K562 (cell line): ENCODE data around the gene SPATA6. TPM values are rescaled to one million over a fixed set of nuclear protein-coding genes. Genes with fewer than 3 reads are reported as not detected.

Source experiments
- ATAC-seq: fragments of 200-7000 bp; cut with Tn5 transposase; 3 replicates; pipeline ENCODE4 v1.9.1; 2020; ENCODE audit warnings: moderate library complexity
- BruUV-seq: library from RNA; stranded (reverse); fragments of 400-500 nt; replicated peaks from 2 replicates; lab custom pipeline; 2021; lab: Mats Ljungman, UMichigan
- CTCF ChIA-PET: fragments of 300-600 bp; formaldehyde crosslinking; extraction: SDS; loops from one replicate; lab custom pipeline; 2021; ENCODE audit warnings: low intra/inter-chr PET ratio; lab: Yijun Ruan, JAX
- POLR2A ChIA-PET: fragments of 300-600, 350-650 bp; sonication (Branson Sonifier 250); formaldehyde crosslinking; extraction: SDS; loops from one replicate; lab custom pipeline; 2021; ENCODE audit warnings: antibody characterized with exemption, inconsistent platforms; lab: Yijun Ruan, JAX
- DNase-seq, 4 experiments: peaks; one replicate each; pipeline versions ENCODE4 v3.0.0 to v3.0.0-alpha.2; 2011 to 2018; ENCODE audit warnings: low spot score in 3 of 4, mixed read lengths in 3 of 4; ENCODE audit errors: extremely low read depth in 1 of 4
- FAIRE-seq: peaks from 2 replicates; lab custom pipeline; 2011; peaks lifted over from hg19 to GRCh38; lab: Jason Lieb, UNC
- H2AFZ ChIP-seq: 2 replicates; pipeline ENCODE4 v1.6.0; 2011; ENCODE audit warnings: low read depth, low read length, control low read depth, inconsistent platforms
- H3K27ac ChIP-seq: fragments of 200-600 bp; 3 replicates; pipeline ENCODE4 v1.8.0; 2011; ENCODE audit warnings: low read depth, mild to moderate bottlenecking, control low read depth, inconsistent platforms, low read length, moderate library complexity, mixed read lengths; ENCODE audit errors: extremely low read depth
- H3K27me3 ChIP-seq, 2 experiments: fragments of 300-600 bp in 1 of 2; 2 replicates in 1 of 2; 3 replicates in 1 of 2; pipeline versions ENCODE4 v1.6.0 to v1.8.0; 2011; ENCODE audit warnings: inconsistent platforms in 2 of 2, low read length in 2 of 2, mild to moderate bottlenecking in 1 of 2, mixed read lengths in 1 of 2, moderate library complexity in 1 of 2; ENCODE audit not compliant: control insufficient read depth in 2 of 2, insufficient read depth in 2 of 2
- H3K36me3 ChIP-seq: fragments of 300-600 bp; 3 replicates; pipeline ENCODE4 v1.8.0; 2011; ENCODE audit warnings: mild to moderate bottlenecking, low read length, inconsistent platforms; ENCODE audit not compliant: control insufficient read depth, insufficient read depth
- H3K4me1 ChIP-seq, 2 experiments: fragments of 200-600 bp in 1 of 2; replicated peaks in 1 of 2; 2 replicates in 1 of 2; 3 replicates in 1 of 2; pipeline versions ENCODE4 v1.5.1 to v1.8.0; 2011; ENCODE audit warnings: inconsistent platforms in 2 of 2, low read length in 2 of 2, mild to moderate bottlenecking in 1 of 2, mixed read lengths in 1 of 2, moderate library complexity in 1 of 2; ENCODE audit not compliant: control insufficient read depth in 2 of 2, insufficient read depth in 2 of 2
- H3K4me2 ChIP-seq: 2 replicates; pipeline ENCODE4 v1.6.1; 2011; ENCODE audit warnings: low read length, control low read depth, inconsistent platforms, mixed read lengths; ENCODE audit not compliant: insufficient read depth
- H3K4me3 ChIP-seq: fragments of 200-600 bp; sonication (generic), shearing (Covaris generic); 2 replicates; pipeline ENCODE4 v1.5.1; 2016; ENCODE audit warnings: control low read depth, inconsistent platforms
- H3K79me2 ChIP-seq: fragments of 200-600 bp; 3 replicates; pipeline ENCODE4 v1.8.0; 2011; ENCODE audit warnings: low read length, inconsistent platforms; ENCODE audit not compliant: control insufficient read depth, insufficient read depth
- H3K9ac ChIP-seq, 2 experiments: 2 replicates each; pipeline versions ENCODE4 v1.6.0 to v1.6.1; 2011; ENCODE audit warnings: low read depth in 2 of 2, low read length in 2 of 2, control low read depth in 1 of 2, inconsistent platforms in 1 of 2, mild to moderate bottlenecking in 1 of 2, mixed read lengths in 1 of 2; ENCODE audit not compliant: insufficient read depth in 1 of 2
- H3K9me1 ChIP-seq: one replicate; pipeline ENCODE4 v1.6.0; 2011; ENCODE audit warnings: inconsistent platforms, mild to moderate bottlenecking, low read length, moderate library complexity; ENCODE audit not compliant: control insufficient read depth, insufficient read depth
- H3K9me3 ChIP-seq: replicated peaks from 2 replicates; pipeline ENCODE4 v1.5.1; 2011; ENCODE audit warnings: low read depth, low read length, inconsistent platforms; ENCODE audit not compliant: control insufficient read depth, insufficient read depth
- H4K20me1 ChIP-seq: replicated peaks from 2 replicates; pipeline ENCODE4 v1.6.1; 2011; ENCODE audit warnings: low read length, inconsistent platforms, mixed read lengths; ENCODE audit not compliant: control insufficient read depth, insufficient read depth
- KAT2B ChIP-seq: IDR thresholded peaks from one replicate; pipeline ENCODE4 v1.6.1; 2012; ENCODE audit warnings: low read depth, mild to moderate bottlenecking, control low read depth, inconsistent platforms, low read length, moderate library complexity
- NFYB ChIP-seq: IDR thresholded peaks from 2 replicates; pipeline ENCODE4 v1.6.1; 2011; ENCODE audit warnings: mild to moderate bottlenecking, moderate library complexity; ENCODE audit not compliant: insufficient read length; ENCODE audit errors: extremely low read depth
- NONO ChIP-seq, 2 experiments: fragments of 200-400 bp in 1 of 2; fragments of 450-650 bp in 1 of 2; formaldehyde crosslinking in 1 of 2; IDR thresholded peaks; 2 replicates each; pipeline ENCODE4 v1.6.1; 2017; ENCODE audit warnings: low read depth in 2 of 2, mild to moderate bottlenecking in 2 of 2, moderate library complexity in 2 of 2, low read length in 1 of 2
- SMARCC2 ChIP-seq: fragments of 450-650 bp; IDR thresholded peaks from 2 replicates; pipeline ENCODE4 v1.6.1; 2017; ENCODE audit warnings: antibody characterized with exemption, moderate library complexity, mild to moderate bottlenecking, low read depth
- U2AF2 ChIP-seq: fragments of 200-400 bp; formaldehyde crosslinking; optimal IDR thresholded peaks from 2 replicates; pipeline ENCODE3; 2017; ENCODE audit warnings: low read depth, mild to moderate bottlenecking, low read length
- ZNF324 ChIP-seq: fragments of 250-450 bp; sonication (Bioruptor Pico); IDR thresholded peaks from 2 replicates; pipeline ENCODE4 v1.4.0; 2020; ENCODE audit warnings: mild to moderate bottlenecking
- ZNF561 ChIP-seq: fragments of 450-650 bp; formaldehyde crosslinking; conservative IDR thresholded peaks from 2 replicates; pipeline ENCODE4 v1.4.0; 2020; ENCODE audit warnings: mild to moderate bottlenecking, moderate library complexity
- WGBS: fragments of 100-300 bp; shearing (Covaris generic); methylation state at CpG from one replicate; pipeline ENCODE4 v1.1.6; 2016; ENCODE audit warnings: low coverage, mixed read lengths; ENCODE audit not compliant: insufficient coverage; ENCODE audit errors: missing lambda C conversion rate; 5-methylcytosine and 5-hydroxymethylcytosine counted together
- in situ Hi-C: fragments of 300-500 bp; cut with MboI; formaldehyde crosslinking; loops from 4 replicates; pipeline ENCODE4 v1.15.0; 2018; ENCODE audit warnings: inconsistent platforms, mixed read lengths
- intact Hi-C: fragments of 100-400 bp; cut with micrococcal nuclease; formaldehyde crosslinking; loops from 2 replicates; pipeline ENCODE4 v1.14.2; 2022
- polyA plus RNA-seq, 8 experiments: library from polyadenylated mRNA; depleted of rRNA in 4 of 8; stranded (reverse) in 5 of 8; unstranded in 3 of 8; fragments of >200 nt; fragmentation: Nextera tagmentation in 2 of 8; fragmentation: Illumina TruSeq in 1 of 8; extraction: Ambion mirVana in 2 of 8; extraction: Trizol in 1 of 8; gene quantifications; 2 replicates each; pipeline versions ENCODE4 v1.2.1 to v1.2.3, GENCODE V29; 2011 to 2014; ENCODE audit warnings: inconsistent platforms in 1 of 8, missing spikeins in 1 of 8
- total RNA-seq, 7 experiments: library from RNA; depleted of rRNA in 6 of 7; stranded (reverse); fragments of >200 nt in 6 of 7; fragmentation: Illumina TruSeq in 2 of 7; extraction: Trizol in 2 of 7; gene quantifications; 2 replicates each; pipeline versions ENCODE4 v1.2.1 to v1.2.3, GENCODE V29; 2011 to 2021; ENCODE audit warnings: low replicate concordance in 1 of 7
- TF ChIP-seq, protein P1 (sequence below), 3 experiments: IDR thresholded peaks in 2 of 3; conservative IDR thresholded peaks in 1 of 3; 2 replicates each; pipeline ENCODE4 v1.5.1; 2011 to 2012; ENCODE audit warnings: low read length in 3 of 3, mild to moderate bottlenecking in 3 of 3, control low read depth in 2 of 3, improper control_type of control experiment in 1 of 3, inconsistent platforms in 1 of 3, low read depth in 1 of 3, mixed read lengths in 1 of 3, moderate library complexity in 1 of 3; ENCODE audit not compliant: insufficient read depth in 2 of 3
- TF ChIP-seq, protein P2 (sequence below), 2 experiments: fragments of 450-650 bp; formaldehyde crosslinking in 1 of 2; IDR thresholded peaks; 2 replicates each; pipeline versions ENCODE4 v1.4.0 to v1.6.1; 2014 to 2020; ENCODE audit warnings: mild to moderate bottlenecking in 2 of 2, borderline replicate concordance in 1 of 2, low read depth in 1 of 2
- TF ChIP-seq, protein P3 (sequence below): fragments of 250-450 bp; sonication (Bioruptor Pico); IDR thresholded peaks from 2 replicates; pipeline ENCODE4 v1.8.0; 2021; ENCODE audit warnings: mild to moderate bottlenecking, moderate library complexity

SPATA6 gene
- total and polyA plus RNA-seq, 9 of the 15 experiments (the other 6 are each of a cell fraction or from before 2014, with no cell fraction given), result 0.01 to 0.91 (median 0.18) TPM

DNA sequence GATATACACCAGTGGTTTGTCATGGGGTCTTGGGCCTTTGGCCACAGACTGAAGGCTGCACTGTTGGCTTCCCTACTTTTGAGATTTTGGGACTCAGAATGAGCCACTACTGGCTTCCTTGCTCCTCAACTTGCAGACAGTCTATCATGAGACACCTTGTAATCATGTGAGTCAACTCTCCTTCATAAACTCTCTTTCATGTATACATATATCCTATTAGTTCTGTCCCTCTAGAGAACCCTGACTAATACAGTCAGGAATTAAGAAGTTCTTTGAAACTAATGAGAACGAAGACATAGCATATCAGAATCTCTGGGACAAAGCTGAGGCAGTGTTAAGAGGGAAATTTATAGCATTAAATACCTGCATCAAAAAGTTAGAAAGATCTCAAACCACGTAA lies 138.7 kb downstream of the SPATA6 start:
- H3K4me3 ChIP-seq, result no peak overlapping the region
- ATAC-seq (no peak), FAIRE-seq (no peak), DNase-seq (no peak)
- ChIA-PET POLR2A (no interaction called here), CTCF (no interaction called here)
- intact Hi-C loops, result no loop called here
- no peaks in the 10 kb centered on the region for H3K27me3 ChIP-seq
- no peak overlapping the region for H3K9ac ChIP-seq
- no peak overlapping the region for H3K27ac ChIP-seq
- H3K9me3 ChIP-seq, result no peaks in the 10 kb centered on the region; the same call in none of the 2 replicates
- H3K4me1 ChIP-seq, result no peaks in the 10 kb centered on the region
- H4K20me1 ChIP-seq, result no peaks in the 10 kb centered on the region
- no peak overlapping the region for H2AFZ ChIP-seq
- no peaks in the 10 kb centered on the region for H3K36me3 ChIP-seq
- 0% methylated on average over 2 of the region's 2 CpGs for WGBS
- no peaks in the 10 kb centered on the region for H3K9me1 ChIP-seq
- H3K4me2 ChIP-seq, result no peak overlapping the region
- H3K79me2 ChIP-seq, result no peaks in the 10 kb centered on the region
- TF ChIP-seq KAT2B (no peak), ZNF324 (no peak), NONO (IDR thresholded peaks at IDR 0.05; ENCODE audit: low read depth in 2 of 2, low read length in 1 of 2) (no peak), SMARCC2 (no peak), ZNF561 (CRISPR knock-in tag) (no peak), U2AF2 (no peak), NFYB (no peak)
- TF ChIP-seq, protein P1, sequence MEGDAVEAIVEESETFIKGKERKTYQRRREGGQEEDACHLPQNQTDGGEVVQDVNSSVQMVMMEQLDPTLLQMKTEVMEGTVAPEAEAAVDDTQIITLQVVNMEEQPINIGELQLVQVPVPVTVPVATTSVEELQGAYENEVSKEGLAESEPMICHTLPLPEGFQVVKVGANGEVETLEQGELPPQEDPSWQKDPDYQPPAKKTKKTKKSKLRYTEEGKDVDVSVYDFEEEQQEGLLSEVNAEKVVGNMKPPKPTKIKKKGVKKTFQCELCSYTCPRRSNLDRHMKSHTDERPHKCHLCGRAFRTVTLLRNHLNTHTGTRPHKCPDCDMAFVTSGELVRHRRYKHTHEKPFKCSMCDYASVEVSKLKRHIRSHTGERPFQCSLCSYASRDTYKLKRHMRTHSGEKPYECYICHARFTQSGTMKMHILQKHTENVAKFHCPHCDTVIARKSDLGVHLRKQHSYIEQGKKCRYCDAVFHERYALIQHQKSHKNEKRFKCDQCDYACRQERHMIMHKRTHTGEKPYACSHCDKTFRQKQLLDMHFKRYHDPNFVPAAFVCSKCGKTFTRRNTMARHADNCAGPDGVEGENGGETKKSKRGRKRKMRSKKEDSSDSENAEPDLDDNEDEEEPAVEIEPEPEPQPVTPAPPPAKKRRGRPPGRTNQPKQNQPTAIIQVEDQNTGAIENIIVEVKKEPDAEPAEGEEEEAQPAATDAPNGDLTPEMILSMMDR (IDR thresholded peaks at IDR 0.05 in 2 of 3, conservative IDR thresholded peaks at IDR 0.05 in 1 of 3; ENCODE audit: insufficient read depth in 2 of 3, low read depth in 1 of 3, low read length in 3 of 3), result no peak
- TF ChIP-seq, protein P2, sequence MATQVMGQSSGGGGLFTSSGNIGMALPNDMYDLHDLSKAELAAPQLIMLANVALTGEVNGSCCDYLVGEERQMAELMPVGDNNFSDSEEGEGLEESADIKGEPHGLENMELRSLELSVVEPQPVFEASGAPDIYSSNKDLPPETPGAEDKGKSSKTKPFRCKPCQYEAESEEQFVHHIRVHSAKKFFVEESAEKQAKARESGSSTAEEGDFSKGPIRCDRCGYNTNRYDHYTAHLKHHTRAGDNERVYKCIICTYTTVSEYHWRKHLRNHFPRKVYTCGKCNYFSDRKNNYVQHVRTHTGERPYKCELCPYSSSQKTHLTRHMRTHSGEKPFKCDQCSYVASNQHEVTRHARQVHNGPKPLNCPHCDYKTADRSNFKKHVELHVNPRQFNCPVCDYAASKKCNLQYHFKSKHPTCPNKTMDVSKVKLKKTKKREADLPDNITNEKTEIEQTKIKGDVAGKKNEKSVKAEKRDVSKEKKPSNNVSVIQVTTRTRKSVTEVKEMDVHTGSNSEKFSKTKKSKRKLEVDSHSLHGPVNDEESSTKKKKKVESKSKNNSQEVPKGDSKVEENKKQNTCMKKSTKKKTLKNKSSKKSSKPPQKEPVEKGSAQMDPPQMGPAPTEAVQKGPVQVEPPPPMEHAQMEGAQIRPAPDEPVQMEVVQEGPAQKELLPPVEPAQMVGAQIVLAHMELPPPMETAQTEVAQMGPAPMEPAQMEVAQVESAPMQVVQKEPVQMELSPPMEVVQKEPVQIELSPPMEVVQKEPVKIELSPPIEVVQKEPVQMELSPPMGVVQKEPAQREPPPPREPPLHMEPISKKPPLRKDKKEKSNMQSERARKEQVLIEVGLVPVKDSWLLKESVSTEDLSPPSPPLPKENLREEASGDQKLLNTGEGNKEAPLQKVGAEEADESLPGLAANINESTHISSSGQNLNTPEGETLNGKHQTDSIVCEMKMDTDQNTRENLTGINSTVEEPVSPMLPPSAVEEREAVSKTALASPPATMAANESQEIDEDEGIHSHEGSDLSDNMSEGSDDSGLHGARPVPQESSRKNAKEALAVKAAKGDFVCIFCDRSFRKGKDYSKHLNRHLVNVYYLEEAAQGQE (IDR thresholded peaks at IDR 0.05; ENCODE audit: borderline replicate concordance), result no peak
- TF ChIP-seq, protein P2 (CRISPR knock-in tag; IDR thresholded peaks at IDR 0.05; ENCODE audit: low read depth), result no peak
- TF ChIP-seq, protein P3, sequence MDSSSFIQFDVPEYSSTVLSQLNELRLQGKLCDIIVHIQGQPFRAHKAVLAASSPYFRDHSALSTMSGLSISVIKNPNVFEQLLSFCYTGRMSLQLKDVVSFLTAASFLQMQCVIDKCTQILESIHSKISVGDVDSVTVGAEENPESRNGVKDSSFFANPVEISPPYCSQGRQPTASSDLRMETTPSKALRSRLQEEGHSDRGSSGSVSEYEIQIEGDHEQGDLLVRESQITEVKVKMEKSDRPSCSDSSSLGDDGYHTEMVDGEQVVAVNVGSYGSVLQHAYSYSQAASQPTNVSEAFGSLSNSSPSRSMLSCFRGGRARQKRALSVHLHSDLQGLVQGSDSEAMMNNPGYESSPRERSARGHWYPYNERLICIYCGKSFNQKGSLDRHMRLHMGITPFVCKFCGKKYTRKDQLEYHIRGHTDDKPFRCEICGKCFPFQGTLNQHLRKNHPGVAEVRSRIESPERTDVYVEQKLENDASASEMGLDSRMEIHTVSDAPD, result no peak
- no TSS peak for BruUV-seq
- in situ Hi-C loops, result no loop called here
